Mesenchymal stem cell (in vitro differentiated cells and primary cell): ENCODE data around the gene PPM1D.
A peak's percentile ranks its signal among the peaks of the same experiment; 100 is the strongest.

Experiments
- DNase-seq: peaks from one replicate; pipeline ENCODE4 v3.0.0-alpha.2; 2013
- H2AFZ ChIP-seq: one replicate; pipeline ENCODE4 v1.6.1; 2013; ENCODE audit warnings: low read depth, mild to moderate bottlenecking, control low read depth, inconsistent platforms, low read length, moderate library complexity
- H2AK5ac ChIP-seq: 2 replicates; pipeline ENCODE4 v1.6.1; 2013; ENCODE audit warnings: low read length, moderate library complexity, mild to moderate bottlenecking, inconsistent platforms; ENCODE audit not compliant: severe bottlenecking
- H2BK120ac ChIP-seq: one replicate; pipeline ENCODE4 v1.6.1; 2013; ENCODE audit warnings: low read depth, mild to moderate bottlenecking, inconsistent platforms, low read length, moderate library complexity
- H2BK12ac ChIP-seq, 2 experiments: one replicate each; pipeline ENCODE4 v1.6.1; 2013; ENCODE audit warnings: inconsistent platforms in 2 of 2, low read length in 2 of 2, mild to moderate bottlenecking in 2 of 2, moderate library complexity in 2 of 2, control low read depth in 1 of 2
- H2BK15ac ChIP-seq: one replicate; pipeline ENCODE4 v1.6.1; 2013; ENCODE audit warnings: mild to moderate bottlenecking, low read depth, inconsistent platforms; ENCODE audit not compliant: poor library complexity, severe bottlenecking
- H2BK5ac ChIP-seq: 2 replicates; pipeline ENCODE4 v1.6.1; 2013; ENCODE audit warnings: low read depth, mild to moderate bottlenecking, low read length, control low read depth, inconsistent platforms; ENCODE audit not compliant: poor library complexity, severe bottlenecking
- H3K14ac ChIP-seq, 2 experiments: one replicate each; pipeline ENCODE4 v1.6.1; 2013; ENCODE audit warnings: inconsistent platforms in 2 of 2, low read length in 2 of 2, control low read depth in 1 of 2, mild to moderate bottlenecking in 1 of 2, moderate library complexity in 1 of 2
- H3K18ac ChIP-seq, 2 experiments: one replicate each; pipeline ENCODE4 v1.6.1; 2013; ENCODE audit warnings: inconsistent platforms in 2 of 2, low read length in 2 of 2, control low read depth in 1 of 2, low read depth in 1 of 2, mild to moderate bottlenecking in 1 of 2
- H3K23ac ChIP-seq, 2 experiments: one replicate each; pipeline ENCODE4 v1.6.1; 2013; ENCODE audit warnings: inconsistent platforms in 2 of 2, low read length in 2 of 2, mild to moderate bottlenecking in 2 of 2, moderate library complexity in 2 of 2, control low read depth in 1 of 2
- H3K27ac ChIP-seq: 2 replicates; pipeline ENCODE4 v1.5.1; 2013; ENCODE audit warnings: mild to moderate bottlenecking, moderate library complexity, low read length, control low read depth, inconsistent platforms; ENCODE audit not compliant: poor library complexity, severe bottlenecking
- H3K27me3 ChIP-seq, 2 experiments: 2 replicates each; pipeline versions ENCODE4 v1.6.1 to v1.7.0; 2013; ENCODE audit warnings: low read length in 2 of 2, mild to moderate bottlenecking in 2 of 2, moderate library complexity in 2 of 2, control low read depth in 1 of 2, inconsistent platforms in 1 of 2; ENCODE audit not compliant: control insufficient read depth in 1 of 2, insufficient read depth in 1 of 2
- H3K36me3 ChIP-seq, 2 experiments: 2 replicates each; pipeline versions ENCODE4 v1.6.1 to v1.7.0; 2013; ENCODE audit warnings: low read length in 2 of 2, control low read depth in 1 of 2, inconsistent platforms in 1 of 2, low read depth in 1 of 2, mild to moderate bottlenecking in 1 of 2; ENCODE audit not compliant: insufficient read depth in 2 of 2, control insufficient read depth in 1 of 2
- H3K4ac ChIP-seq, 2 experiments: one replicate each; pipeline ENCODE4 v1.6.1; 2013; ENCODE audit warnings: inconsistent platforms in 2 of 2, low read length in 2 of 2, mild to moderate bottlenecking in 2 of 2, moderate library complexity in 2 of 2, control low read depth in 1 of 2, low read depth in 1 of 2
- H3K4me1 ChIP-seq: 2 replicates; pipeline ENCODE4 v1.6.1; 2013; ENCODE audit warnings: low read depth, low read length, control low read depth; ENCODE audit not compliant: control insufficient read depth, insufficient read depth
- H3K4me2 ChIP-seq: 2 replicates; pipeline ENCODE4 v1.6.1; 2013; ENCODE audit warnings: low read length, mild to moderate bottlenecking, inconsistent platforms; ENCODE audit not compliant: poor library complexity, severe bottlenecking
- H3K4me3 ChIP-seq, 2 experiments: 2 replicates each; pipeline versions ENCODE4 v1.5.1 to v1.7.0; 2013; ENCODE audit warnings: low read length in 2 of 2, mild to moderate bottlenecking in 2 of 2, control low read depth in 1 of 2, low read depth in 1 of 2; ENCODE audit not compliant: insufficient read depth in 1 of 2
- H3K79me1 ChIP-seq: replicated peaks from 2 replicates; pipeline ENCODE4 v1.6.1; 2013; ENCODE audit warnings: mild to moderate bottlenecking, control low read depth, low read length, inconsistent platforms; ENCODE audit not compliant: poor library complexity, severe bottlenecking
- H3K9ac ChIP-seq: 2 replicates; pipeline ENCODE4 v1.7.0; 2013; ENCODE audit warnings: mild to moderate bottlenecking, low read length, moderate library complexity
- H3K9me3 ChIP-seq: 2 replicates; pipeline ENCODE4 v1.7.0; 2013; ENCODE audit warnings: mild to moderate bottlenecking, low read length; ENCODE audit not compliant: control insufficient read depth
- H4K8ac ChIP-seq: one replicate; pipeline ENCODE4 v1.6.1; 2013; ENCODE audit warnings: inconsistent platforms, mild to moderate bottlenecking, low read length, moderate library complexity
- H4K91ac ChIP-seq: one replicate; pipeline ENCODE4 v1.6.1; 2013; ENCODE audit warnings: mild to moderate bottlenecking, low read length, inconsistent platforms
- WGBS: methylation state at CpG from one replicate; pipeline ENCODE4 v1.1.7; 2013; ENCODE audit warnings: mixed read lengths; 5-methylcytosine and 5-hydroxymethylcytosine counted together

Gene PPM1D

DNA sequence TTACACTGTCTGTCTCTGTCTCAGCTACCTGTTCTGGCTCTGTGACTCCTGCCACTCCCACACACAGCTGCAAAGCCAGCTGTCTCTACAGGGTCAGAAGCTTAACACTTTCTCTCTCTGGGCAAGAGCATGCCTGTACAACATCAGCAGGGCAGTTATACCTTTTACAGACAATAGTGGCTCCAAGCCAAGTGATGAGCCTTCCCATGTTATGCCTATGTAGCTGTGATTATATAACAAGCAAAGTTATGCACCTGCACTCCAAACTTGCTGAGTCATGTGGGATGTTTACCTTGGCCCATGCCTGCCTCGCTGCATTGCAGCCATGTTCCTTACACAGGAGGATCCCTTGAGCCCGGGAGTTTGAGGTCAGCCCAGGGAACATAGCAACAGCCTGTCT is 42.2 kb upstream of the PPM1D start:
- H3K9ac ChIP-seq = no peak overlapping the region
- no peak overlapping the region for H3K4ac ChIP-seq
- H3K27ac ChIP-seq = no peak overlapping the region
- H3K4me3 ChIP-seq = no peak overlapping the region
- 70% methylated on average over 1 of the region's 2 CpGs for WGBS
- no peak overlapping the region for H4K91ac ChIP-seq
- no peaks in the 10 kb centered on the region for H3K79me1 ChIP-seq
- no peak overlapping the region for H2BK15ac ChIP-seq
- no peak overlapping the region for H2BK120ac ChIP-seq
- H3K18ac ChIP-seq = no peak overlapping the region
- H3K9me3 ChIP-seq = peaks cover 9% of the 10 kb centered on the region
- H3K4me1 ChIP-seq = peaks cover 3% of the 10 kb centered on the region
- H3K14ac ChIP-seq = no peak overlapping the region
- DNase-seq = no peak
- H2AFZ ChIP-seq = no peak overlapping the region
- H2BK12ac ChIP-seq = no peak overlapping the region
- no peak overlapping the region for H2AK5ac ChIP-seq
- no peaks in the 10 kb centered on the region for H3K27me3 ChIP-seq
- H3K4me2 ChIP-seq = no peak overlapping the region
- H3K36me3 ChIP-seq = no peaks in the 10 kb centered on the region
- H3K23ac ChIP-seq = no peak overlapping the region
- no peak overlapping the region for H2BK5ac ChIP-seq
- H4K8ac ChIP-seq = no peak overlapping the region

DNA sequence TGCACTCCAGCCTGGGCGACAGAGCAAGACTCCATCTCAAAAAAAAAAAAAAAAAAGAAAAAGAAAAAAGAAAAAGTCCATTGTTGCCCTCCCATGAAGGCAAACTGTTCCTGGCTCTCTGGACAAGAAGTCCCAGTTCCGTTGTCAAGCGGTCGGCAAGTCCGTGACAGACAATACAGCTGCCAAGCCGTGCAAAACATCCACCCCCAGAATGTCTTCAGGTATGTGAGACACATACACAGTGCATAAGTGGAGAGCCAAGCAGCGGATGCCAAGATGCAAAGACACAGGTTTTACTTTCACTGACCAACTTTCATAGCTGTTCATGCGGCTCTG is 40.4 kb upstream of the PPM1D start:
- Histone ChIP-seq H3K4me3 (no peak overlapping the region), H3K4ac (no peak overlapping the region), H2BK120ac (no peak overlapping the region), H2BK15ac (no peak overlapping the region), H4K91ac (no peak overlapping the region), H3K14ac (no peak overlapping the region), H2AFZ (no peak overlapping the region), H3K36me3 (no peaks in the 10 kb centered on the region), H3K4me2 (no peak overlapping the region), H2BK5ac (no peak overlapping the region), H2BK12ac (no peak overlapping the region), H3K9ac (no peak overlapping the region), H3K27me3 (no peaks in the 10 kb centered on the region), H3K79me1 (no peaks in the 10 kb centered on the region), H3K27ac (no peak overlapping the region), H3K4me1 (peaks cover 4% of the 10 kb centered on the region), H3K9me3 (no peaks in the 10 kb centered on the region), H3K18ac (no peak overlapping the region), H4K8ac (no peak overlapping the region), H3K23ac (no peak overlapping the region), H2AK5ac (peak overlapping the region; percentile 23)
- 97% methylated on average over 8 of the region's 8 CpGs for WGBS
- DNase-seq = no peak

DNA sequence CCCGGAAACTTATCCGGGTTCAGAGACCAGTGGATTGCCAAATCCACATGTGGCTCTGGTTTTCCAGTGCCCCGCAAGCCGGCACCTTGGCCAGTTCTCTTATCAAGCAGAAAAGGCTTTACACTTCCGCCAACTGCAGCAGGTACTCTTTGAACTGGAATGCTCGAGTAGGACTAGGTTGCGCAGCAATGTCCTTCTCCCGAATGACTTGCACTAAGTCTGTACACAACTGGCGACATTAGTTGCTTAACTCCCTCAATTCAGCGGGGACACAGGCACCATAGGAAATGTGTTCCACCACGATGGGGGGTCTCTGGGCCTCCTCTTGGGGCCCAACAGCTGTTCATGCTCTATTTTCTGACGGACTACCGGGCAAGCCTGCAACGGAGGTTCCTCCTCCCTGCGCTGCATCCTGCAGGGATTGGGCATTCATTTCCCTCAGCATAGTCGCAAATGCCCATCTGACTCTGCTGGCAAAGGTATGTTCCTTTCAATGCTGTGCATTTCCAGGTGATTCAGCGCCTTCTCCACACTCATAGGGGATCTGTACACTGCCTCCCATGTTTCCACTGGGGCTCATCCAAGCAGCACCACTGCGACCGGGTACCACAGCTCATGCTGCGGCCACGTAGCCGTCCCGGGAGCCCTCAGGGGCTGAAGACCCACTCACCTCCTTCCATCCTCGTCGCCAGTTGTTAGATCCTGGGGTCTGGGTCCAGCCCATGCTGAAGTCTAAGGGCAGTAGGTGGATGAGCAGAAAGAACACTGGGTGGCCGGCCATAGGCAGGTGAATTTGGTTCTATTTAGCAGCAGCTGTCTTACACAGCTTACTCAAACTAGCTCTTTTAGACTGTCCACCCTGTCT is 39.8 kb upstream of the PPM1D start:
- no peak overlapping the region for H3K9ac ChIP-seq
- no peak overlapping the region for H4K91ac ChIP-seq
- no peak overlapping the region for H3K18ac ChIP-seq
- no peak overlapping the region for H2BK15ac ChIP-seq
- no peak overlapping the region for H3K14ac ChIP-seq
- H3K36me3 ChIP-seq = no peaks in the 10 kb centered on the region
- no peak overlapping the region for H3K4me3 ChIP-seq
- H3K4me2 ChIP-seq = no peak overlapping the region
- H3K9me3 ChIP-seq = no peaks in the 10 kb centered on the region
- H3K27me3 ChIP-seq = no peaks in the 10 kb centered on the region
- DNase-seq = no peak
- H2BK120ac ChIP-seq = no peak overlapping the region
- no peaks in the 10 kb centered on the region for H3K79me1 ChIP-seq
- no peak overlapping the region for H2BK5ac ChIP-seq
- H2AFZ ChIP-seq = no peak overlapping the region
- no peak overlapping the region for H4K8ac ChIP-seq
- peak overlapping the region; percentile 72 for H2AK5ac ChIP-seq
- H2BK12ac ChIP-seq = peak overlapping the region in 1 of 2 experiments; percentile 49
- H3K27ac ChIP-seq = no peak overlapping the region
- 94% methylated on average over 20 of the region's 26 CpGs for WGBS
- H3K4ac ChIP-seq = no peak overlapping the region
- H3K23ac ChIP-seq = no peak overlapping the region
- H3K4me1 ChIP-seq = peaks cover 6% of the 10 kb centered on the region

DNA sequence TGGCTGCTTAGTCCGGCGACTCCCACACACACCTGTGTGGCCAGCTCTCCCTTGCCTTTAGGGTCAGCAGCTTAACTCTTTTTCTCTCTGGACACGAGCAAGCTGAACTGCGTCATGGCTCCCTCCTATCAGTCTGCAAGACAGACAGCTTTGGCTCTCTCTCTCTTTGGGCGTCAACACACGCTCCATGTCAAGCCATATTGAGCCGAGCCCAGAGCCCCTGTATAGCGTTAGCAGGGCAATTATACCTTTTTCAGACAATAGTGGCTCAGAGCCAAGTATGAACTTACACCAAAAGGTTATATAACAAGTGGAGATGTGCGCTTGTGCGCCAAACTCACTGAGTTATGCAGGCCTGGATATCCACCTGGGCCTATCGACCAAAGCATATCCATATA is 39.1 kb upstream of the PPM1D start:
- no peaks in the 10 kb centered on the region for H3K27me3 ChIP-seq
- H3K14ac ChIP-seq = no peak overlapping the region
- peak overlapping the region in 1 of 2 experiments; percentile 49 for H2BK12ac ChIP-seq
- no peak overlapping the region for H3K4ac ChIP-seq
- no peaks in the 10 kb centered on the region for H3K36me3 ChIP-seq
- no peak overlapping the region for H2BK15ac ChIP-seq
- no peak overlapping the region for H2BK5ac ChIP-seq
- no peak overlapping the region for H3K4me2 ChIP-seq
- H2AFZ ChIP-seq = no peak overlapping the region
- H4K8ac ChIP-seq = no peak overlapping the region
- no peak overlapping the region for H3K27ac ChIP-seq
- peak overlapping the region; percentile 72 for H2AK5ac ChIP-seq
- H3K79me1 ChIP-seq = no peaks in the 10 kb centered on the region
- H3K23ac ChIP-seq = no peak overlapping the region
- H4K91ac ChIP-seq = no peak overlapping the region
- peaks cover 4% of the 10 kb centered on the region for H3K4me1 ChIP-seq
- no peak for DNase-seq
- no peak overlapping the region for H2BK120ac ChIP-seq
- WGBS = 84% methylated on average over 8 of the region's 11 CpGs
- H3K9ac ChIP-seq = no peak overlapping the region
- no peaks in the 10 kb centered on the region for H3K9me3 ChIP-seq
- no peak overlapping the region for H3K18ac ChIP-seq
- H3K4me3 ChIP-seq = no peak overlapping the region
